Endometrial microvascular endothelial cells (primary cell): ENCODE data around the gene CYTH1. TPM values are rescaled to one million over a fixed set of nuclear protein-coding genes. Genes with fewer than 3 reads are reported as not detected.

Source experiments
- in situ Hi-C: cut with HindIII; loops from 2 replicates; pipeline ENCODE4 v1.10.0; 2017; ENCODE audit warnings: low sequenced_read_pairs, low pct_unique_long_range_greater_than_20kb; ENCODE audit errors: inconsistent ontology term
- total RNA-seq: library from RNA; depleted of rRNA; stranded (reverse); fragments of >200 nt; gene quantifications from one replicate; pipeline ENCODE4 v1.2.3, GENCODE V29; 2015; ENCODE audit errors: inconsistent ontology term

Gene CYTH1
- total RNA-seq, 1 donor from 2014 or later: 40.3 TPM

- in situ Hi-C loops: no loop called here
These were observed 130.5 kb downstream of the CYTH1 start for GRCh38 chr17:78651554-78651953.

DNA sequence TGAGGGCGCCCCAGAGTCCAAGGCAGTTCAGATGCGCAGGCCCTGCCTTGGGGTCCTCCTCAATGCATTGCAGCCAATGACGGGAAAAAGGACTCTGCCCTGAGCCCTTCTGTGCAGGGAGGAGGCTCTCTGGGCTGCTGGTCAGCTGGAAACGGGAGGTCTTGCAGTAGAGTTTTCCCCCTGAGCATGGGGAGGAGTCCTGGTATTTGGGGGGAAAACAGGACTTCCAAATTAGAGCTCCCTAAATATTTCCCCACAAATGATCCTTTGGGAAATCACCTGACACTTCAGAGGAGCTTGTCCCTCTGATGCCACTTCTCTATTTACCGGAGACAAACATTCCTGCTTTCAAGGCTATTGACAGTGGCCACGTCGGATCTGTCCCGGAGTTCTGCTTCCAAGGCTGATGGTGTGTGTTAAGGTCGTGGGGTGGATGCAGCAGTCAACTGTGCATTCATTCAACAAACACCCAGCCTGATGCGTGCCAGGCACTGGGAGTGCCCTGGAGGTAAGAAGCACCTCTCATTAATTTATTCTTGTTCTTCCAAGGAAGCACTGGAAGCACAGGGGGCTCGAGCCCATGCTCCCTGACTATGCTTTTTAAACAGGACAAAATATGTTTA is 131.9 kb downstream of the CYTH1 start:
- in situ Hi-C loops: no loop called here

DNA sequence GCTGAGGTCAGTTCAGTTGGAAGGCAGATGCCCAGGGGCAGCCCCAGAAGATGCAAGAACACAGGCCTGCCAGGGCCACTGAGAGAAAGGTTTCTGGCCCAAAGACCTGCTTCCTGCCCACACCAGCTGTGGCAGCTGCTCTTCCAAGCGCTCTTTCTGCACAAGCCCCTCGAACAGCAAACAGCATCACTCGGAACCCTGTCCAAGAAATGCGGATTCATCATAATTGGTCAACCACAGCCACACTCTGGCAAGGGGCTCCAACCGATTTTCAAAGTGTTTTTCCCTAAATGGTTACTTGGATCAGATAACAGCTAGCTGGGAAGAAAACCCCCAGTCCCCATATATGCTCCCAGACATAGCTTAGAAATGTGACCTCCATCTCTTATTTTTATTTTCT is 133.8 kb downstream of the CYTH1 start:
- in situ Hi-C loops: no loop called here

DNA sequence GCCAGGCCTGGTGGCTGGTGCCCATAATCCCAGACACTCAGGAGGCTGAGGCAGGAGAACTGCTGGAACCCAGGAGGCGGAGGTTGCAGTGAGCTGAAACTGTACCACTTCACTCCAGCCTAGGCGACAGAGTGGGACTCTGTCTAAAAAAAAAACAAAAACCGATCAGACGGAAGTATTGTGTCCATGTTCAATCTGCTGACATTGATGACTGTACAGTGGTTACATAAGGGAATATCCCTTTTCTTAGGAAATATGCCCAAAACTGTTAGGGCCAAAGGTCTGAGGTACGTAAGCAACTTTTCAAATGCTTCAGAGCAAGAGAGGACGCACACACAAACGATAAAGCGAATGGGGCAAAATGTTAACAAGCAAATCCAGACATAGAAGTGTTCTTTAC is 135.0 kb downstream of the CYTH1 start:
- in situ Hi-C loops: no loop called here

GRCh38 chr17:78645421-78646295 is 136.4 kb downstream of the CYTH1 start:
- in situ Hi-C loops: no loop called here

GRCh38 chr17:78644931-78645351 is 137.1 kb downstream of the CYTH1 start:
- in situ Hi-C loops: no loop called here

DNA sequence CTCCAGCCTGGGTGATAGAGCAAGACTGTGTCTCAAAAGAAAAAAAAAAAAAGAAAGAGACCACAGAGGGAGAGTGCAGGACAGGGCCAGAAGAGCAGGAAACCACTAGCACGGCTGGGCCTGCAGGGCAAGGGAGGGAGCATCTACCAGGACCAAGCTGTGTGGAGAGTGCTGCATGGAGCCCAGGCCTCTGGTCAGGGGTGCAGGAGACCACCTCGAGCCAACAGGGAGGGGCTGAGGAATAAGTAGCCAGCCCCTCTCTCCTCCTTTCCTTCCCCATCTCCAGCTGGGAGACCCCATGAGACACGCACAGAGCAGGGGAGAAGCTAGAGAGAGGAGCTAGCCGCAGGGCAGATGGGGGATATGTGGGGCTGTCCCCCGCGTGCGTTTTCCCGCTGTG is 137.8 kb downstream of the CYTH1 start:
- in situ Hi-C loops: no loop called here

GRCh38 chr17:78643326-78643725 is 138.7 kb downstream of the CYTH1 start:
- in situ Hi-C loops: no loop called here

DNA sequence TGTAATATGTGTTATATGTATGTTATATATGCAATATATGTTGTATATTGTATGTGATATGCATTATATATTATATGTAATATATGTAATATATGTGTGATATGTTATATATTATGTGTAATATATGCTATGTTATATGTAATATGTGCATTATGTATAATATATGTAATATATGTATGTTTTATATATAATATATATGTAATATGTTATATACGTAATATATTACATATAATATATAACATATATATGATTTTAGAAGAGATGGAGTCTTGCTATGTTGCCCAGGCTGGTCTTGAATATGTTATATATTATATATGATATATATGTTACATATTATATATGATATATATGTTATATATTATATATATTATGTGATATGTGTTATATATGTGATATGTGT is 139.4 kb downstream of the CYTH1 start:
- in situ Hi-C loops: no loop called here

- in situ Hi-C loops: no loop called here
These were observed 140.4 kb downstream of the CYTH1 start for GRCh38 chr17:78641666-78642065.

- in situ Hi-C loops: no loop called here
These were observed 140.8 kb downstream of the CYTH1 start for GRCh38 chr17:78641243-78641642.

DNA sequence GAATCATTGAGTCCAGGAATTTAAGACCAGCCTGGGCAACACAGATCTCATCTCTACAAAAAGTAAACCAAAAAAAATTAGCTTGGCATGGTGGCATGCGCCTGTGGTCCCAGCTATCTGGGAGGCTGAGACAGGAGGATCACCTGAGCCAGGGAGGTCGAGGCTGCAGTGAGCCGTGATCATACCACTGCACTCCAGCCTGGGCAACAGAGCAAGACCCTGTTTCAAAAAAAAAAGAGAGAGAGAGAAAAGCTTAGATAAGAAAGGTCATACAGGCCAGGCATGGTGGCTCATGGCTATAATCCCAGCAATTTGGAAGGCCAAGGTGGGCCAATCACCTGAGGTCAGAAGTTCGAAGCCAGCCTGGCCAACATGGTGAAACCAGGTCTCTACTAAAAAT is 141.4 kb downstream of the CYTH1 start:
- in situ Hi-C loops: no loop called here

- in situ Hi-C loops: no loop called here
These were observed 144.2 kb downstream of the CYTH1 start for GRCh38 chr17:78637643-78638420.

GRCh38 chr17:78637146-78637545 is 144.9 kb downstream of the CYTH1 start:
- in situ Hi-C loops: no loop called here

DNA sequence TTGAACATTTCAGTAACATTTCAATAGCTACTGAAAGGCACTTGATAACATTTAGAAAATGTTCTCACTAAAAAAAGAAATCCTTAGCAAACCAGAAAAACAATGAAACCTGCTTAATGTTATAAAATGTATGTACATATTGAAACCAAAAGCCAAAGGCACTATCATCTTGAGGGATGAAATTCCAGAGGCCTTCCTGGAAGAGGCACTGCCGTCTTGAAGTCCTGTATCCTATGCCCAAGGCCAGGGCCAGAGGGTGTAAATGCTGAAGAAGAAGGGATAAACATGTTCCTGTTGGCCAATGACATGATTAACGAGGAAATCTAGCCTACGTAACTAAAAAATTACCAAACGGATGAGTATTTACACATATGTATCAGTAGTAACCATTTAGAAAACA is 147.9 kb downstream of the CYTH1 start:
- in situ Hi-C loops: no loop called here

DNA sequence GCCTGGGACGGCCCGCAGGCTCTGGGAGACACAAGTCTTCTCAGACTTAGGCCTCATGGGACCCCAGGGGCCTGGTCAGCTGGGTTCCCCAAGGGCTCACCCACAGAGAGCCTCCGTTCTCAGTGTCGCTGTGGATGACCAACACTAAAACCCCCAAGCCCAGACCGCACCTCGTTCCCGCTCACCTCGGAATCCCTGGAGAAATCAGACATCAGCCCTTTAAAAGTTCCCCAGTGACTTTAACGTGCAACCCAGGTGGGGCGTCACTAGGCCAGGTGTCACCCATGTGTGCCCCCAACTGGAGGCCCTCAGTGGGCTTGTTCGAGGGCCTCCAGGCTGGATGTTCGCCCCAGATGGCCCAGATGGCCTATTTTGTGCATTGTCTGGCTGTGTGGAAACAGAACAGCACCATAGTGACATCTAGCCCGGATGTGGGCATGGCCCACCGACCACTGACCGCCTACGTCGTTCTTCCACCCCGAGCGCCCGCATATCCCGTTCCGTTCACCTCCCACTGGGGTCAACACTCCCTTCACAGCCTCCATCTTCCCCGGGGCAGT is 152.6 kb downstream of the CYTH1 start:
- in situ Hi-C loops: no loop called here

DNA sequence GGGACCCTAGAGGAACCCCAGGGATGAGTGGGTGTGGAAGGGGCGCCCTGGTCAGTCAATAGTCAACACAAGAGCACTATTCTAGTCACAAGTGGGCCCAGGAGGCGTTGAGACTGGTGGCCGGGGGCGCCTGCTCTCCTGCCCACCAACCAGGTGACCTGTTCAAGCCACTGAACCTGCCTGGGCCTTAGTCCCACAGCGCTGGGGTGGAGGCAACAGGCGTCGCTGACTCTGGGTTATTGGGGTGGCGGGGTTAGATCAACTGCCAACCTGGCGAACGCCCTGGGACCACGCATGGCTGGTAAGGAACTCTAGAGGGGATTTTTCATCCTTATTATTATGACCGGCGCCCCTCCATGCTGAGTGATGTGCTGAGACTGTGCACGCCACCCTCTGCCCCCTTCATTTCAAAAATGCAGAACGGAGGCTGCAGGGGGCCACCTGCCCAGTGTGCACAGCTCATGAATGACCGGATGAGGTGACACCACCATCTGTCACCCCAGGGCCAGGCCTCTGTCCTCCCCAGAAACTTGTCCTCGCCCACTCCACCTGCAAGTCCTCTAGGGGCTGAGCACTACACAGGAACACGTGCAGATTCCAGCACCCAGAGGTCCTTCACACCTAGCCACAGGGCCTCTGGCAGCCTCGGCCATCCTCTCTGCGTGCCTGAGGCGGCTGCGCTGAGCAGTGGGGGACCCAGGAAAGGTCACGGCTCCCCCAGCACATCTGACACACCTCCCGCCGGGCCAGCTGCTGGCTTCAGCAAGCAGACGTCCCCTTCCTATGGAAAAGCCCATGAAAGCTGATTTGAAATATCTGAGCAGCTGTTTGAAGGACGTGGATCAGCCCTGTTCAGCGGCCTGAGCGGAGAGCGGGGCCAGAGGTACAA is 153.3 kb downstream of the CYTH1 start:
- in situ Hi-C loops: no loop called here

DNA sequence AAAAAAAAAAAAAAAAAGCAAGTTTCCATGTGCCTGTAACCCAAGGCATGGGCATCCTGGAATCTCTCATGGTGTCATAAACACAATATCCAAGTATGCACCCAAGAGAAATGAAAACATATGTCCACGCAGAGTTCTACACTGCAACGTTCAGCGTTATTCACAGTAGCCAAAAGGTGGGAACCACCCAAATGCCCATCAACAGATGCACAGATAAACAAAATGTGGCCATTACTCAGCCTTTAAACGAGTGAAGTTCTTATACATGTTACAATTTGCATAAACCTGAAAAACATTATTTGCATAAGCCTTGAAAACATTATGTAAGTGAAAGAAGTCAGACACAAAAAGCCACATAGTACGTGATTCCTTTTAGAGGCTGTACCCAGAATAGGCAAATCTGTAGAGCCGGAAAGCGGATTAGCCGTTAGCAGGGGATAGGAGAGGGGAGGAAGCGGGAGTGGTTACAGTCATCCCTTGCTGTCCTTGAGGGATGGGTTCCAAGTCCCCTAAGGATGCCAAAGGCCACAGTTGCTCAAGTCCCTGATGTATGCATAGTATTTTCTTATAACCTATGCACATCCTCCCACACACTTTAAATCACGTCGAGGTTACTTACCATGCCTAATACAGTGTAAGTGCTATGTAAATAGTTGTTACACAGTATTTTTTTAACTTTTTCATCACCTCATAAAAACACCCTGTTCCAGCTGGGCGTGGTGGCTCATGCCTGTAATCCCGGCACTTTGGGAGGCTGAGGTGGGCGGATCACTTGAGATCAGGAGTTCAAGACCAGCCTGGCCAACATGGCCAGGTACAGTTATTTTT is 157.5 kb downstream of the CYTH1 start:
- in situ Hi-C loops: no loop called here
